ENCODE results near the gene DPYSL3.

Gene DPYSL3

GRCh38 chr5:147551677-147552076, 41.8 kb upstream of the DPYSL3 start:
- no peaks in the 10 kb centered on the region for H4K20me1 ChIP-seq (ENCODE audit: insufficient read depth, low read length)
- no peak overlapping the region for H3K4me3 ChIP-seq (ENCODE audit: low read length)
- no peaks in the 10 kb centered on the region for H3K9me2 ChIP-seq (replicated peaks; ENCODE audit: insufficient read depth, low read length)
- no peaks in the 10 kb centered on the region for H3K79me2 ChIP-seq (ENCODE audit: low read length)
- H3K36me3 ChIP-seq (replicated peaks; ENCODE audit: insufficient read depth, low read length): no peaks in the 10 kb centered on the region
- H2AFZ ChIP-seq (ENCODE audit: low read length): no peak overlapping the region
- no peaks in the 10 kb centered on the region for H3K9me3 ChIP-seq (replicated peaks; ENCODE audit: insufficient read depth, low read length)
- H3F3A ChIP-seq (ENCODE audit: insufficient read depth, low read length): no peaks in the 10 kb centered on the region
- H3K4me1 ChIP-seq (ENCODE audit: low read length): no peaks in the 10 kb centered on the region
- H3K4me2 ChIP-seq (ENCODE audit: low read depth, low read length): no peak overlapping the region
- no peak for TF ChIP-seq EZH2phosphoT487 (IDR thresholded peaks at IDR 0.05; ENCODE audit: low read length)
- no peak for TF ChIP-seq EZH2 (optimal IDR thresholded peaks at IDR 0.05; ENCODE audit: low read depth, low read length)
- no peak for TF ChIP-seq CTCF (IDR thresholded peaks at IDR 0.05; ENCODE audit: low read length)
- H3K27me3 ChIP-seq (replicated peaks; ENCODE audit: insufficient read depth, low read length): no peaks in the 10 kb centered on the region
- no peak overlapping the region for H3K9ac ChIP-seq (ENCODE audit: low read length)
- no peak for DNase-seq
- no peak overlapping the region for H3K27ac ChIP-seq (ENCODE audit: low read length)

GRCh38 chr5:147547730-147548129, 37.9 kb upstream of the DPYSL3 start:
- TF ChIP-seq EZH2 (optimal IDR thresholded peaks at IDR 0.05; ENCODE audit: low read depth, low read length): no peak

GRCh38 chr5:147544556-147544955, 34.7 kb upstream of the DPYSL3 start:
- no peaks in the 10 kb centered on the region for H3K9me2 ChIP-seq (replicated peaks; ENCODE audit: insufficient read depth, low read length)
- no peak overlapping the region for H3K27ac ChIP-seq (ENCODE audit: low read length)
- H3K9me3 ChIP-seq (replicated peaks; ENCODE audit: insufficient read depth, low read length): no peaks in the 10 kb centered on the region

More at GRCh38 chr5:147547730-147548129, 37.9 kb upstream of the DPYSL3 start:
- H3K4me1 ChIP-seq (ENCODE audit: low read length): no peaks in the 10 kb centered on the region
- H3K27ac ChIP-seq (ENCODE audit: low read length): no peak overlapping the region
- no peaks in the 10 kb centered on the region for H3K9me3 ChIP-seq (replicated peaks; ENCODE audit: insufficient read depth, low read length)
- H3K79me2 ChIP-seq (ENCODE audit: low read length): no peaks in the 10 kb centered on the region
- H4K20me1 ChIP-seq (ENCODE audit: insufficient read depth, low read length): no peaks in the 10 kb centered on the region
- no peak overlapping the region for H3K9ac ChIP-seq (ENCODE audit: low read length)
- H3K27me3 ChIP-seq (replicated peaks; ENCODE audit: insufficient read depth, low read length): no peaks in the 10 kb centered on the region
- H3K4me2 ChIP-seq (ENCODE audit: low read depth, low read length): no peak overlapping the region
- no peak overlapping the region for H3K4me3 ChIP-seq (ENCODE audit: low read length)
- H3F3A ChIP-seq (ENCODE audit: insufficient read depth, low read length): no peaks in the 10 kb centered on the region
- no peaks in the 10 kb centered on the region for H3K36me3 ChIP-seq (replicated peaks; ENCODE audit: insufficient read depth, low read length)
- no peak overlapping the region for H2AFZ ChIP-seq (ENCODE audit: low read length)
- no peak for DNase-seq
- H3K9me2 ChIP-seq (replicated peaks; ENCODE audit: insufficient read depth, low read length): no peaks in the 10 kb centered on the region

More at GRCh38 chr5:147544556-147544955, 34.7 kb upstream of the DPYSL3 start:
- no peak for DNase-seq
- H3F3A ChIP-seq (ENCODE audit: insufficient read depth, low read length): no peaks in the 10 kb centered on the region
- H2AFZ ChIP-seq (ENCODE audit: low read length): no peak overlapping the region
- TF ChIP-seq EZH2 (optimal IDR thresholded peaks at IDR 0.05; ENCODE audit: low read depth, low read length): no peak
- no peak for TF ChIP-seq CTCF (IDR thresholded peaks at IDR 0.05; ENCODE audit: low read length)
- no peak for TF ChIP-seq EZH2phosphoT487 (IDR thresholded peaks at IDR 0.05; ENCODE audit: low read length)
- H3K36me3 ChIP-seq (replicated peaks; ENCODE audit: insufficient read depth, low read length): no peaks in the 10 kb centered on the region
- H3K27me3 ChIP-seq (replicated peaks; ENCODE audit: insufficient read depth, low read length): no peaks in the 10 kb centered on the region
- H3K4me3 ChIP-seq (ENCODE audit: low read length): no peak overlapping the region
- no peaks in the 10 kb centered on the region for H3K4me1 ChIP-seq (ENCODE audit: low read length)
- no peaks in the 10 kb centered on the region for H4K20me1 ChIP-seq (ENCODE audit: insufficient read depth, low read length)
- H3K4me2 ChIP-seq (ENCODE audit: low read depth, low read length): no peak overlapping the region
- no peaks in the 10 kb centered on the region for H3K79me2 ChIP-seq (ENCODE audit: low read length)
- no peak overlapping the region for H3K9ac ChIP-seq (ENCODE audit: low read length)
